Ishikawa (cell line): ENCODE measurements around the gene FOXE3.

Experiments
- CEBPB ChIP-seq: IDR thresholded peaks from 2 replicates; pipeline ENCODE4 v1.6.1; 2012
- CREB1 ChIP-seq: IDR thresholded peaks from 2 replicates; pipeline ENCODE4 v1.6.1; 2012; ENCODE audit warnings: low read depth
- EGR1 ChIP-seq: IDR thresholded peaks from 2 replicates; pipeline ENCODE4 v1.6.1; 2012
- FOXM1 ChIP-seq: IDR thresholded peaks from 2 replicates; pipeline ENCODE4 v1.6.1; 2012; ENCODE audit warnings: low read depth, borderline replicate concordance
- MAX ChIP-seq: IDR thresholded peaks from 2 replicates; pipeline ENCODE4 v1.6.1; 2012
- RAD21 ChIP-seq: IDR thresholded peaks from 2 replicates; pipeline ENCODE4 v1.6.1; 2012; ENCODE audit warnings: low read depth
- TAF1 ChIP-seq: IDR thresholded peaks from 2 replicates; pipeline ENCODE4 v1.6.1; 2012; ENCODE audit warnings: low read depth, mild to moderate bottlenecking
- YY1 ChIP-seq: IDR thresholded peaks from 2 replicates; pipeline ENCODE4 v1.6.1; 2012; ENCODE audit warnings: low read depth
- ZBTB7A ChIP-seq: IDR thresholded peaks from 2 replicates; pipeline ENCODE4 v1.6.1; 2012; ENCODE audit warnings: low read depth

GRCh38 chr1:47423872-47424271 is 7.8 kb downstream of the FOXE3 start:
- TF ChIP-seq TAF1 (no peak), ZBTB7A (no peak), RAD21 (no peak), MAX (no peak), EGR1 (no peak), CREB1 (no peak), FOXM1 (no peak), YY1 (no peak), CEBPB (no peak)
